PC-3 (cell line): ENCODE data around the gene CAST. TPM values are rescaled to one million over a fixed set of nuclear protein-coding genes. Genes with fewer than 3 reads are reported as not detected.
A peak's percentile ranks its signal among the peaks of the same experiment; 100 is the strongest.

Source experiments
- ATAC-seq: fragments of 200-7000 bp; cut with Tn5 transposase; 2 replicates; pipeline ENCODE4 v1.9.1; 2020; ENCODE audit warnings: mild to moderate bottlenecking, moderate library complexity
- BruUV-seq: library from RNA; stranded (reverse); fragments of 400-500 nt; replicated peaks from 2 replicates; lab custom pipeline; 2021; lab: Mats Ljungman, UMichigan
- CTCF ChIA-PET: fragments of 300-600 bp; sonication (Branson Sonifier 250); formaldehyde crosslinking; loops from one replicate; lab custom pipeline; 2022; ENCODE audit warnings: antibody characterized with exemption; lab: Charles Lee
- POLR2A ChIA-PET: fragments of 300-600 bp; sonication (Branson Sonifier 250); formaldehyde crosslinking; loops from one replicate; lab custom pipeline; 2022; ENCODE audit warnings: antibody characterized with exemption; ENCODE audit not compliant: unreplicated experiment; lab: Charles Lee
- DNase-seq: peaks from one replicate; pipeline ENCODE4 v3.0.0-alpha.2; 2015
- H2AFZ ChIP-seq: fragments of 300-600 bp; sonication (generic); 2 replicates; pipeline ENCODE4 v1.6.0; 2016; ENCODE audit warnings: antibody characterized with exemption, low read length
- H3F3A ChIP-seq: fragments of 300-600 bp; sonication (generic); one replicate; pipeline ENCODE4 v1.6.0; 2017; ENCODE audit warnings: antibody characterized with exemption, low read length, control low read depth, mild to moderate bottlenecking; ENCODE audit not compliant: unreplicated experiment
- H3K27ac ChIP-seq: fragments of 300-600 bp; sonication (generic); 2 replicates; pipeline ENCODE4 v1.5.1; 2016; ENCODE audit warnings: mild to moderate bottlenecking, low read length
- H3K27me3 ChIP-seq: fragments of 300-600 bp; sonication (generic); 2 replicates; pipeline ENCODE4 v1.6.1; 2016; ENCODE audit warnings: low read length, mixed read lengths
- H3K36me3 ChIP-seq: fragments of 300-600 bp; sonication (generic); 2 replicates; pipeline ENCODE4 v1.6.1; 2016; ENCODE audit warnings: low read depth, mixed run types, low read length, mixed read lengths
- H3K4me1 ChIP-seq: fragments of 300-600 bp; sonication (generic); 2 replicates; pipeline ENCODE4 v1.5.1; 2016; ENCODE audit warnings: low read length; ENCODE audit not compliant: insufficient read depth
- H3K4me2 ChIP-seq: fragments of 300-600 bp; sonication (generic); 2 replicates; pipeline ENCODE4 v1.6.0; 2016; ENCODE audit warnings: low read length
- H3K4me3 ChIP-seq: fragments of 300-600 bp; sonication (generic); 2 replicates; pipeline ENCODE4 v1.5.1; 2016; ENCODE audit warnings: mild to moderate bottlenecking, low read length, mixed read lengths
- H3K79me2 ChIP-seq: fragments of 300-600 bp; sonication (generic); 2 replicates; pipeline ENCODE4 v1.6.1; 2017; ENCODE audit warnings: low read length, mixed read lengths
- H3K9ac ChIP-seq: fragments of 300-600 bp; sonication (generic); 2 replicates; pipeline ENCODE4 v1.6.0; 2016; ENCODE audit warnings: mild to moderate bottlenecking, low read length
- H3K9me2 ChIP-seq: fragments of 300-600 bp; sonication (generic); replicated peaks from 2 replicates; pipeline ENCODE4 v1.6.1; 2016; ENCODE audit warnings: mixed run types, low read length, mixed read lengths
- H3K9me3 ChIP-seq: fragments of 300-600 bp; sonication (generic); 2 replicates; pipeline ENCODE4 v1.6.1; 2016; ENCODE audit warnings: low read length, mixed read lengths
- H4K20me1 ChIP-seq: fragments of 300-600 bp; sonication (generic); 2 replicates; pipeline ENCODE4 v1.6.1; 2016; ENCODE audit warnings: low read length, mixed read lengths
- EZH2 ChIP-seq: fragments of 300-600 bp; sonication (generic); IDR thresholded peaks from one replicate; pipeline ENCODE4 v1.6.1; 2017; ENCODE audit warnings: antibody characterized with exemption, mild to moderate bottlenecking, low read length; ENCODE audit not compliant: unreplicated experiment
- EZH2phosphoT487 ChIP-seq: fragments of 300-600 bp; sonication (generic); IDR thresholded peaks from 2 replicates; pipeline ENCODE4 v1.6.1; 2018; ENCODE audit warnings: mild to moderate bottlenecking, antibody characterized with exemption, low read length, borderline replicate concordance
- intact Hi-C: fragments of 100-400 bp; cut with micrococcal nuclease; formaldehyde crosslinking; loops from 2 replicates; pipeline ENCODE4 v1.9.0; 2023
- total RNA-seq: library from RNA; depleted of rRNA; stranded (reverse); fragments of >200 nt; gene quantifications from 2 replicates; pipeline ENCODE4 v1.2.3, GENCODE V29; 2014
- TF ChIP-seq, protein P1 (sequence below): fragments of 300-600 bp; sonication (generic); conservative IDR thresholded peaks from 2 replicates; pipeline ENCODE4 v1.5.1; 2017; ENCODE audit warnings: antibody characterized with exemption, low read depth, mild to moderate bottlenecking, low read length

CAST gene
- total RNA-seq, 1 experiment from 2014 or later: 73.2 TPM

DNA sequence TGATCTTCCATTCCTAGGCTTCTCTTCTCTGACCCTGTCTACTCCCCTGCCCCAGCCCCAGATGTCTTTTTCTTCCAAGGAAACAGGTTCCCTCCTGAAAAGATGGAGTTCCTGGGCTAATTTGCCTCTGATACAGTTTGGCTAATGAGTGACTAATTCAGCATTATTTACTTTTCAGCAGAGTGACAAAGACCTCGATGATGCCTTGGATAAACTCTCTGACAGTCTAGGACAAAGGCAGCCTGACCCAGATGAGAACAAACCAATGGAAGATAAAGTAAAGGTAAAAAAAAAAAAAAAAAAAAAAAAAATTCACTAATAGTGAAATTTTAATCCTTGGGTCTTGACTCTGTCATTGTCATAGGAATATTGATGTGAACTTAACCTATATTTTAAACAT, 102.9 kb downstream of the CAST start:
- H3F3A ChIP-seq: no peaks in the 10 kb centered on the region
- no peaks in the 10 kb centered on the region for H3K79me2 ChIP-seq
- no peak overlapping the region for H3K4me3 ChIP-seq
- TF ChIP-seq EZH2phosphoT487 (no peak), EZH2 (no peak)
- TF ChIP-seq, protein P1, sequence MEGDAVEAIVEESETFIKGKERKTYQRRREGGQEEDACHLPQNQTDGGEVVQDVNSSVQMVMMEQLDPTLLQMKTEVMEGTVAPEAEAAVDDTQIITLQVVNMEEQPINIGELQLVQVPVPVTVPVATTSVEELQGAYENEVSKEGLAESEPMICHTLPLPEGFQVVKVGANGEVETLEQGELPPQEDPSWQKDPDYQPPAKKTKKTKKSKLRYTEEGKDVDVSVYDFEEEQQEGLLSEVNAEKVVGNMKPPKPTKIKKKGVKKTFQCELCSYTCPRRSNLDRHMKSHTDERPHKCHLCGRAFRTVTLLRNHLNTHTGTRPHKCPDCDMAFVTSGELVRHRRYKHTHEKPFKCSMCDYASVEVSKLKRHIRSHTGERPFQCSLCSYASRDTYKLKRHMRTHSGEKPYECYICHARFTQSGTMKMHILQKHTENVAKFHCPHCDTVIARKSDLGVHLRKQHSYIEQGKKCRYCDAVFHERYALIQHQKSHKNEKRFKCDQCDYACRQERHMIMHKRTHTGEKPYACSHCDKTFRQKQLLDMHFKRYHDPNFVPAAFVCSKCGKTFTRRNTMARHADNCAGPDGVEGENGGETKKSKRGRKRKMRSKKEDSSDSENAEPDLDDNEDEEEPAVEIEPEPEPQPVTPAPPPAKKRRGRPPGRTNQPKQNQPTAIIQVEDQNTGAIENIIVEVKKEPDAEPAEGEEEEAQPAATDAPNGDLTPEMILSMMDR: no peak
- H3K27ac ChIP-seq: no peak overlapping the region
- no peaks in the 10 kb centered on the region for H4K20me1 ChIP-seq
- no peaks in the 10 kb centered on the region for H3K9me3 ChIP-seq
- no TSS peak for BruUV-seq
- CTCF ChIA-PET: interaction anchor here (0.6 to 1.2 kb wide), 2 partner anchors 13 to 390 kb away, joined by 3 read pairs; no protein-coding TSS in a partner anchor
- no peak overlapping the region for H3K9ac ChIP-seq
- H3K4me2 ChIP-seq: no peak overlapping the region
- no peaks in the 10 kb centered on the region for H3K9me2 ChIP-seq
- POLR2A ChIA-PET: no interaction called here
- H3K4me1 ChIP-seq: peaks cover 25% of the 10 kb centered on the region
- intact Hi-C loops: loop anchor here (2.0 kb wide), 2 partner anchors 16 to 42 kb away; partner anchors contain the start of gene ERAP1
- ATAC-seq (peak; percentile 25; the same call in 1 of the 2 replicates), DNase-seq (no peak)
- peaks cover 32% of the 10 kb centered on the region; the same call in 1 of the 2 replicates for H3K36me3 ChIP-seq
- no peaks in the 10 kb centered on the region for H3K27me3 ChIP-seq
- no peak overlapping the region for H2AFZ ChIP-seq

DNA sequence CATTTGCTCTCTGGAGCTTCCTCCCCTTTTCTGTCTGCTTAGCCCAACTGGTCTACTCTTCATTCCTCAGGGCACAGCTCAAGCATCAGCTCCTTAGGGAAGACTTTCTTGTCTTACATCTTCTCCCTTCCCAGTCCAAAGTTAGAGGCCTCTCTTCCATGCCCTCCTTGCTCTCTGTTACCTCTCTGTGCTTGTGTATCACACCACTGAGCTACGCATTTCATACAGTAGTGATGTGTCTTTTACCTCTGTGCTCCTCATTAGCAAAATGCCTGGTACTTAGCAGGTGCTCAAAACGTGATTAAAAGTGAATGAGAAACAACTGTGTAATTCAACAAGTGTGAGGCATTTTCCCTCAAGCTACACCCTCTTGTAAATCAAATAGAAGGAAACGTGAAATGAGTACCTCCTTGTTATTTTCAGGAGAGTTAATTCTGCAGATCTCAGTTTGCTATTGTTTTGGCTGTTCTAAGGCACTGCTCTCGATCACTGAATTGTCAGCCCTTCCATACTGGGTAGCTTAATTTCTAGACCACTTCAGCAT, 106.6 kb downstream of the CAST start:
- CTCF ChIA-PET: no interaction called here
- ATAC-seq (no peak), DNase-seq (no peak)
- TF ChIP-seq EZH2: no peak
- TF ChIP-seq, protein P1: no peak
- no peak for TF ChIP-seq EZH2phosphoT487
- Histone ChIP-seq H3K4me3 (no peak overlapping the region), H3K27me3 (no peaks in the 10 kb centered on the region), H2AFZ (no peak overlapping the region), H3K36me3 (peaks cover 30% of the 10 kb centered on the region; the same call in 1 of the 2 replicates), H3K79me2 (no peaks in the 10 kb centered on the region), H3K27ac (no peak overlapping the region), H4K20me1 (no peaks in the 10 kb centered on the region), H3F3A (no peaks in the 10 kb centered on the region), H3K9me3 (no peaks in the 10 kb centered on the region), H3K9ac (no peak overlapping the region), H3K4me1 (peaks cover 23% of the 10 kb centered on the region), H3K9me2 (no peaks in the 10 kb centered on the region), H3K4me2 (no peak overlapping the region)
- no TSS peak for BruUV-seq
- intact Hi-C loops: no loop called here
- POLR2A ChIA-PET: interaction anchor here (0.6 kb wide), 1 partner anchor 155 kb away, joined by 3 read pairs; no protein-coding TSS in a partner anchor

DNA sequence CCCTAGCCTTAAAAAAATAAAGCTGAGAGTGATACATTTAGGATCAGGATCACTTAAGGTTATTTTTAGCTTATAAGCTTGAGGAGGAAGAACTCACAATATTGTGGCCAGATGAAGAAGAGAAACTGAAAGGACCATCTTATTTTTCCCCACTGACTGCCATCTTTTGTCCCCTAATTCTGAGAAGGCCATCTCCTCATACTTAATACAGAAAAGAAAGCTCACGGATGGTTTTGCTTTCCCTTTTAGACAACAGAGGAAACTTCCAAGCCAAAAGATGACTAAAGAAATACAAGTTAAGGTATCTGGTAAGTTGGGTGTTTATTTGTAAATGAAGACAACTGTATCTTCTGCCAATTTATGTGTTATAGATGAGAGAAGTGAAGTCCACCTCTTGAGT, 109.2 kb downstream of the CAST start:
- no peak overlapping the region for H3K4me2 ChIP-seq
- H3F3A ChIP-seq: no peaks in the 10 kb centered on the region
- DNase-seq (no peak), ATAC-seq (no peak)
- no peak overlapping the region for H3K4me3 ChIP-seq
- H3K4me1 ChIP-seq: peaks cover 3% of the 10 kb centered on the region; the same call in 1 of the 2 replicates
- ChIA-PET CTCF (interaction anchor here (0.7 kb wide), 1 partner anchor 157 kb away, joined by 3 read pairs; no protein-coding TSS in a partner anchor), POLR2A (no interaction called here)
- no peaks in the 10 kb centered on the region for H3K79me2 ChIP-seq
- H3K9me3 ChIP-seq: no peaks in the 10 kb centered on the region
- intact Hi-C loops: no loop called here
- H2AFZ ChIP-seq: no peak overlapping the region
- H3K9ac ChIP-seq: no peak overlapping the region
- H3K9me2 ChIP-seq: no peaks in the 10 kb centered on the region
- TF ChIP-seq EZH2phosphoT487 (no peak), EZH2 (no peak)
- TF ChIP-seq, protein P1: no peak
- H3K27me3 ChIP-seq: no peaks in the 10 kb centered on the region
- H3K36me3 ChIP-seq: peaks cover 21% of the 10 kb centered on the region; the same call in 1 of the 2 replicates
- no peak overlapping the region for H3K27ac ChIP-seq
- H4K20me1 ChIP-seq: no peaks in the 10 kb centered on the region
- BruUV-seq: no TSS peak
